ENCODE measurements around the gene PFKM.

DNA sequence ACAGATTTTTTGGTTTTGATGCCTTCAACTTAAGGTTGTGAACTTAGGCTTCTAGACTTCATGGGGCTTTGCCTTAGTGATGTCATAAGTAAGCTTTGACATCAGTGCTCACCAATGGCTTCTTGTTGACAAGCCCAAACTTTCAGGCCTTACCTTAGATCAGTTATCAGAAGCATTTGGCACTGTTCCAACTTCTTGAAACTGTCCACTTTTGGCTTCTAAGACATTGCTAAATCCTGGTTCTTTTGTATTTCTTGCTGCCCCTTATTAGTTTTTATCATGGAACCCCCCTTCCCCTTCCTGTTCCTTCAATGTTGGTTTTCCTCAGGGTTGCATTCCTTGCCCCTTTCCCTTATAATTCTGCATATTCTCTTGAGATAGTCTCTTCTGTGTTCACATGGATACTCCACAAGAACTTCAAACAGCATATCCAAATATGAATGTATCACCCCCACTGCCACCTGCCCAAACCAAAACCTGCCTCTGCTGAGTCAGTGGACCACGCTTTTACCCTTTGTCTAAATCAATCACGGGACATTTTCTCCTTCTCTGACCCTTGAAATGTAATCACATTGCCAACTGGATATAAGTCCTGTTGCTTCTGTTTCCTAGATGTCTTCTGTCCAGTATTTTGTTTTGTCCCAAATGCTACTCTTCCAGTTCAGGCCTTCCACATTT lies 7.9 kb downstream of the PFKM start:
- TF ChIP-seq CTCF (IDR thresholded peaks at IDR 0.05; ENCODE audit: extremely low read depth in 1 of 2, insufficient read depth in 1 of 2, low read depth in 1 of 2, low read length in 2 of 2) (no peak), POLR2A (IDR thresholded peaks at IDR 0.05; ENCODE audit: low read depth, low read length) (no peak), EZH2 (IDR thresholded peaks at IDR 0.05; ENCODE audit: borderline replicate concordance, low read depth, low read length, severe bottlenecking) (no peak), JUN (IDR thresholded peaks at IDR 0.05; ENCODE audit: borderline replicate concordance, insufficient read depth, insufficient read length, low read depth) (no peak), GATA2 (IDR thresholded peaks at IDR 0.05; ENCODE audit: insufficient read depth, insufficient read length, low read depth, low read length) (no peak), POLR2AphosphoS5 (IDR thresholded peaks at IDR 0.05; ENCODE audit: insufficient read depth, low read depth, low read length) (no peak)
- TF ChIP-seq, protein P1, sequence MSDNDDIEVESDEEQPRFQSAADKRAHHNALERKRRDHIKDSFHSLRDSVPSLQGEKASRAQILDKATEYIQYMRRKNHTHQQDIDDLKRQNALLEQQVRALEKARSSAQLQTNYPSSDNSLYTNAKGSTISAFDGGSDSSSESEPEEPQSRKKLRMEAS (IDR thresholded peaks at IDR 0.05; ENCODE audit: insufficient read depth, insufficient read length): no peak
